Activated CD4-positive, CD25-positive, alpha-beta regulatory T cell treated with anti-CD3 and anti-CD28 coated beads, Interleukin-2, amount 50 U/mL, for 24 hours (primary cell): ENCODE results near the gene SMARCD1.
A peak's percentile ranks its signal among the peaks of the same experiment; 100 is the strongest.

Experiments
- ATAC-seq, 2 donors: fragments of 150-1000 bp; cut with Tn5 transposase; one replicate each; pipeline ENCODE4 v1.10.0; 2021; ENCODE audit warnings: mild to moderate bottlenecking in 1 of 2, moderate library complexity in 1 of 2

The SMARCD1 gene

GRCh38 chr12:50057000-50057841 is 27.9 kb upstream of the SMARCD1 start, which contains the start of gene ASIC1:
Gene ASIC1 (plus strand): TSS chr12:50057596. CDS start chr12:50058767, 1,171 bp downstream.
- peak; percentile 47 to 66 for ATAC-seq

- no peak for ATAC-seq
These were observed 27.1 kb upstream of the SMARCD1 start for GRCh38 chr12:50057896-50058670.

- ATAC-seq, result no peak
These were observed 26.3 kb upstream of the SMARCD1 start for GRCh38 chr12:50058743-50059312.

- peak; percentile 60 to 71 for ATAC-seq
These were observed 25.6 kb upstream of the SMARCD1 start for GRCh38 chr12:50059440-50060119.

GRCh38 chr12:50060120-50060468 is 25.0 kb upstream of the SMARCD1 start:
- ATAC-seq, result no peak

GRCh38 chr12:50061171-50061570 is 24.0 kb upstream of the SMARCD1 start:
- ATAC-seq, result no peak

- no peak for ATAC-seq
These were observed 23.0 kb upstream of the SMARCD1 start for GRCh38 chr12:50061946-50062686.

GRCh38 chr12:50062728-50063460 is 22.2 kb upstream of the SMARCD1 start:
- ATAC-seq, result no peak

- no peak for ATAC-seq
These were observed 19.3 kb upstream of the SMARCD1 start for GRCh38 chr12:50065726-50066310.

- ATAC-seq, result no peak
These were observed 18.7 kb upstream of the SMARCD1 start for GRCh38 chr12:50066402-50066801.

GRCh38 chr12:50069069-50069468 is 16.1 kb upstream of the SMARCD1 start:
- no peak for ATAC-seq

- no peak for ATAC-seq
These were observed 15.6 kb upstream of the SMARCD1 start for GRCh38 chr12:50069539-50069938.

- ATAC-seq, result peak; percentile 44 to 52
These were observed 14.7 kb upstream of the SMARCD1 start for GRCh38 chr12:50070314-50071060.

GRCh38 chr12:50072198-50072907 is 12.8 kb upstream of the SMARCD1 start:
- no peak for ATAC-seq

GRCh38 chr12:50073206-50073605 is 11.9 kb upstream of the SMARCD1 start:
- no peak for ATAC-seq

- ATAC-seq, result no peak
These were observed 11.4 kb upstream of the SMARCD1 start for GRCh38 chr12:50073712-50074111.

GRCh38 chr12:50074936-50075807 is 10.0 kb upstream of the SMARCD1 start:
- ATAC-seq, result peak; percentile 89 to 93

- no peak for ATAC-seq
These were observed 9.4 kb upstream of the SMARCD1 start for GRCh38 chr12:50075808-50076170.

GRCh38 chr12:50077099-50077498 is 8.0 kb upstream of the SMARCD1 start:
- ATAC-seq, result no peak
